Ovary (tissue), 3 donors: Measurements from ENCODE around the gene FA2H.

Source experiments
- POLR2A ChIP-seq: fragments of 450-650 bp; IDR thresholded peaks from one replicate; pipeline ENCODE4 v1.6.1; 2017; ENCODE audit warnings: antibody characterized with exemption, mild to moderate bottlenecking, moderate library complexity
- TF ChIP-seq, protein P1 (sequence below), 3 donors: fragments of 450-650 bp in 2 of 3; fragments of 200-600 bp in 1 of 3; IDR thresholded peaks; one replicate each; pipeline versions ENCODE4 v1.5.1 to v1.8.0; 2016 to 2022; ENCODE audit warnings: antibody characterized with exemption in 3 of 3, mild to moderate bottlenecking in 1 of 3
- donor health status: DM: no; HTN: no; CAD: no.

- TF ChIP-seq, protein P1, sequence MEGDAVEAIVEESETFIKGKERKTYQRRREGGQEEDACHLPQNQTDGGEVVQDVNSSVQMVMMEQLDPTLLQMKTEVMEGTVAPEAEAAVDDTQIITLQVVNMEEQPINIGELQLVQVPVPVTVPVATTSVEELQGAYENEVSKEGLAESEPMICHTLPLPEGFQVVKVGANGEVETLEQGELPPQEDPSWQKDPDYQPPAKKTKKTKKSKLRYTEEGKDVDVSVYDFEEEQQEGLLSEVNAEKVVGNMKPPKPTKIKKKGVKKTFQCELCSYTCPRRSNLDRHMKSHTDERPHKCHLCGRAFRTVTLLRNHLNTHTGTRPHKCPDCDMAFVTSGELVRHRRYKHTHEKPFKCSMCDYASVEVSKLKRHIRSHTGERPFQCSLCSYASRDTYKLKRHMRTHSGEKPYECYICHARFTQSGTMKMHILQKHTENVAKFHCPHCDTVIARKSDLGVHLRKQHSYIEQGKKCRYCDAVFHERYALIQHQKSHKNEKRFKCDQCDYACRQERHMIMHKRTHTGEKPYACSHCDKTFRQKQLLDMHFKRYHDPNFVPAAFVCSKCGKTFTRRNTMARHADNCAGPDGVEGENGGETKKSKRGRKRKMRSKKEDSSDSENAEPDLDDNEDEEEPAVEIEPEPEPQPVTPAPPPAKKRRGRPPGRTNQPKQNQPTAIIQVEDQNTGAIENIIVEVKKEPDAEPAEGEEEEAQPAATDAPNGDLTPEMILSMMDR (IDR thresholded peaks at IDR 0.05), result no peak
- no peak for TF ChIP-seq POLR2A
These were observed 83.3 kb downstream of the FA2H start for GRCh38 chr16:74691093-74691855.
